Measurements from ENCODE around the gene PTK7.

Gene PTK7

GRCh38 chr6:43181942-43182860, 106.1 kb downstream of the PTK7 start, which contains the start of gene CUL9:
TSS of gene CUL9 (plus strand) at chr6:43182196. CDS start at chr6:43184311, 2,115 bp downstream.
- DNase-seq = no peak

DNA sequence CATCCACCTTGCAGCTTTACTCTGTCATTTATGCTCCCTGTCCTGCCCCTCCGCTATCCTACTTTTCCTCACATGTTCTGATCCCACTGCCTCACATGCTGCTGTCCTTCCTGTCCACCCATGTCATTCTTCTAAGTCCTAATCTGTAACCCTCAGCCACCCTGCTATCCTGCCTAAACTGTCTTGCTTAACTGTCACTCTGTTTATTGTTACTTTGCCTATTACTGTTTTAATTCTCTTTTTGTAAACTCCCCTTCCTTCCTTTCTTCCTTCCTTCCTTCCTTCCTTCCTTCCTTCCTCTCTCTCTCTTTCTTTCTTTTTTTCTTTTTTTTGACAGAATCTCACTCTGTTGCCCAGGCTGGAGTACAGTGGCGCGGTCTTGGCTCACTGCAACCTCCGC, 107.3 kb downstream of the PTK7 start:
- DNase-seq = no peak

GRCh38 chr6:43184268-43184985, 108.3 kb downstream of the PTK7 start:
- DNase-seq = no peak

- no peak for DNase-seq
These were observed 109.4 kb downstream of the PTK7 start for GRCh38 chr6:43185391-43185985.

DNA sequence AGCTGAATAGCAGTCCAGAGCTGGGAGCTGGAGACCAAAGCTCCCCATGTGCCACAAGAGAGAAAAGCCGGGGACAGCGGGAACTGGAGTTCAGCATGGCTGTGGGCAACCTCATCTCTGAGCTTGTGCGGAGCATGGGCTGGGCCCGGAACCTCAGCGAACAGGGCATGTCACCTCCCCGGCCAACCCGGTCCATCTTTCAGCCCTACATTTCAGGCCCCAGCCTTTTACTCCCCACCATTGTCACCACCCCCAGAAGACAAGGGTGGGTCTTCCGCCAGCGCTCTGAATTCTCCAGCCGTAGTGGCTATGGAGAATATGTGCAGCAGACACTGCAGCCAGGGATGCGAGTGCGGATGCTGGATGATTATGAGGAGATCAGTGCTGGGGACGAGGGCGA, 109.9 kb downstream of the PTK7 start:
- DNase-seq = no peak

GRCh38 chr6:43186706-43187105, 110.6 kb downstream of the PTK7 start:
- no peak for DNase-seq

- no peak for DNase-seq
These were observed 111.7 kb downstream of the PTK7 start for GRCh38 chr6:43187821-43188220.

DNA sequence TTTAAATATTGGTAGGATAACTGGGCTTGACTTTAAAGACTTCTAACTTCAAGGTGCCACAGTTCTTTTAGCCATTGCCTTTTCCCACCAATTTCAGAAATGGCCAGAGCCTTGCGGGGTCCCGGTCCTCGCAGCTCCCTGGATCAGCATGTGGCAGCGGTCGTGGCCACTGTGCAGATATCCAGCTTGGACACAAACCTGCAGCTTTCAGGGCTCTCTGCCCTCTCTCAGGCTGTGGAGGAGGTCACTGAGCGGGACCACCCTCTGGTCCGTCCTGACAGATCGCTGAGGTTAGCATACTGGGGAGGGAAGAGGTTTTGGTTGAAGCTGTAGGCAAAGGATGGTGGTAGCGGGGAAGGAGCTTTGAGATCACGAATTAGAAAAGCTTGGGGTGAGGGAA, 112.3 kb downstream of the PTK7 start:
- DNase-seq = no peak

DNA sequence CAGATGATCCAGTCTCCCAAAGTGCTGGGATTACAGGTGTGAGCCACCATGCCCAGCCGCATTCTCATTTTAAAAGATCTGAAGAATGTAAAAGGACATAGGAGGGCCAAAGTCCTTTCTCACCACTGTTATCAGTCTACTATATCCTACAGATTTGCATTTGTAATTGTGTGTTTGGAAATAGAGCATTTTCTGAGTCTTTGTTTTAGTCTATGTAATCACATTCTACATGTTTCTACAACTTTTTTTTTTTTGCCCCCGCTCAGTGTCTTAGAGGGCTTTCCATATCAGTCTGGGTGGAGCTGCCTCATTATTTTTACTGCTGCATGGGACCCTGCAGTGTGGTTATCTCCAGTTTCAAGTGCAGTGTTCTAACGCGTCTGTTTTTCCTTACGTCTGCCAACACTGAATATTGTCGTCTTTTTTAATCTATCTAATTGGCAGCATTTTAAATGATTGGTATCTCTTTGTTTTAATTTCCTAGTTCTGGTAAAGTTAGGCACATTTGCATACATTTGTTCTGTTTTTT, 113.7 kb downstream of the PTK7 start:
- no peak for DNase-seq

GRCh38 chr6:43192911-43193310, 116.8 kb downstream of the PTK7 start:
- DNase-seq = no peak

- DNase-seq = no peak
These were observed 117.8 kb downstream of the PTK7 start for GRCh38 chr6:43193929-43194328.

- DNase-seq = no peak
These were observed 120.2 kb downstream of the PTK7 start for GRCh38 chr6:43196337-43196736.

DNA sequence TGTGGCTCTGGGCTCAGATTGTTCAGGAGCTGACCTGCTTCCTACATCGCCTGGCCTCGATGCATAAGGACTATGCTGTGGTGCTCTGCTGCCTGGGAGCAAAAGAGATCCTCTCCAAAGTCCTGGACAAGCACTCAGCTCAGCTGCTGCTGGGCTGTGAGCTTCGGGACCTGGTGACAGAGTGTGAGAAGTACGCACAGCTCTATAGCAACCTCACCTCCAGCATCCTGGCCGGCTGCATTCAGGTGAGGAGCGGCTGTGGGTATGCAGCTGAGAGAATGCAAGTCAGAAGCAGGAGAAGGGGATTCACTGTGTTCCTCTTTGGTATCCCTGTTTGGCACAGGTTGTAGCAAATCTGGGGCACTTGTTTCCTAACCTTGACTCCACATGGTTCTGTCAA, 123.8 kb downstream of the PTK7 start:
- no peak for DNase-seq

DNA sequence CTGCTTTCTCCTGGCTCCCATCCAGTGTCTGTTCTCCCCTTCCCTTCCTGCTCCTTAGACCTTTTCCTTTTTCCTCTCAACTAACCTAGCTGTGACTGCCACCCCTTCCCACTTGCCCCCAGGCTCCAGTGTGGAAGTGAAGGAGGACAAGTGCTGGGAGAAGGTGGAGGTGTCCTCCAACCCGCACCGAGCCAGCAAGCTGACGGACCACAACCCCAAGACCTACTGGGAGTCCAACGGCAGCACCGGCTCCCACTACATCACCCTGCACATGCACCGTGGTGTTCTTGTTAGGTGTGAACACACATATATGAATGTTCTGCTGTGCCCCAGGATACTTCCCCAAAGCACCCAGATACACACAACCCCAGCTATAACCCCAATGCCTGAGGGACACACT, 124.4 kb downstream of the PTK7 start:
- no peak for DNase-seq

DNA sequence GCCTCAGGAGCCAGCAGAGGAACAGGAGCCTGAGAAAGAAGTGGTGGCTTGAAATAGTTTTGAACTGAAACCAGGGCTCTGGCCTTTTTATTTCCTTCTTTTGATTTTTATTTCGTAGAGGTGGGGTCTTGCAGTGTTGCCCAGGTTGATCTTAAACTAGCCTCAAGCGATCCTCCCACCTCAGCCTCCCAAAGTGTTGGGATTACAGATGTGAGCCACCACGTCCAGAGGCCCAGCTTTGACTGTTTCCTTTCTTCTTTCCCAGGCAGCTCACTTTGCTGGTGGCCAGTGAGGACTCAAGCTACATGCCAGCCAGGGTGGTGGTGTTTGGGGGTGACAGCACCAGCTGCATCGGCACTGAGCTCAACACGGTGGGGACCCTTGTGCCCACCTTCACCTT, 126.3 kb downstream of the PTK7 start:
- DNase-seq = no peak

DNA sequence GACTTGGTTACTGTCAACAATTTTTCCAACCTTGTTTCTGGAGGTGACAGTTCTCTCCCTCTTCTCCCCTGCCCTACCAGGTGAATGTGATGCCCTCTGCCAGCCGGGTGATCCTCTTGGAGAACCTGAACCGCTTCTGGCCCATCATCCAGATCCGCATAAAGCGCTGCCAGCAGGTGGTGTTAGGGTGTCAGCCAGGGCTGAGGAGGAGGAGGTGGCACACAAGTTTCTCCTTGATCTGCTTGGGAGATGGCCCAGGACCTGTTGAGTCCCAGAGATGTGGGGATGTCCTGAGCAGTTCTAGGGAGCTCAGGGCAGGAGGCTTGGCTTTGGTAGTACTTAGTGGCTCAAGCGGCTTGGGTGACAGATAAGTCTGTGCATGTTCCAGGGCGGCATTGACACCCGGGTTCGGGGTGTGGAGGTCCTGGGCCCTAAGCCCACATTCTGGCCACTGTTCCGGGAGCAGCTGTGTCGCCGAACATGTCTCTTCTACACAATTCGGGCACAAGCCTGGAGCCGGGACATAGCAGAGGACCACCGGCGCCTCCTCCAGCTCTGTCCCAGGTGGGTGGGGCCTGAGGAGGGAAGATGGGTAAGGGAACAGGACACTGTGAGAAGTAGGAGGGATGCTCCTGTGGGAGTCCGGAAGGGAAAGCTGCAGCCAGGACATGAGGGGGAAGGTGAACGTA, 127.1 kb downstream of the PTK7 start:
- DNase-seq = no peak

DNA sequence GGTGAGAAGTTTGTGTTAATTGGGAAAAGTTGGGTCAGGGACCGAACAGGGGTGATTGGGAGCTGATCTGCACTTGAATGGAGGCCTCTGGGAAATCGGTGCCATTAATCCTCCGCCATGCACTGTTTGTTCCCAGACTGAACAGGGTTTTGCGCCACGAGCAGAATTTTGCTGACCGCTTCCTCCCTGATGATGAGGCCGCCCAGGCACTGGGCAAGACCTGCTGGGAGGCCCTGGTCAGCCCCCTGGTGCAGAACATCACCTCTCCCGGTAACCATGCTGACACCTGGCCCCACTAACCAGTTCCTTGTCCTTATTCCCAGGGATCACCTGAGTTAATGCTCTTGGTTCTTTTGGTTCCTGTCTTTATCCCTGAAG, 127.6 kb downstream of the PTK7 start:
- DNase-seq = no peak

- DNase-seq = no peak
These were observed 128.4 kb downstream of the PTK7 start for GRCh38 chr6:43204271-43205105.

DNA sequence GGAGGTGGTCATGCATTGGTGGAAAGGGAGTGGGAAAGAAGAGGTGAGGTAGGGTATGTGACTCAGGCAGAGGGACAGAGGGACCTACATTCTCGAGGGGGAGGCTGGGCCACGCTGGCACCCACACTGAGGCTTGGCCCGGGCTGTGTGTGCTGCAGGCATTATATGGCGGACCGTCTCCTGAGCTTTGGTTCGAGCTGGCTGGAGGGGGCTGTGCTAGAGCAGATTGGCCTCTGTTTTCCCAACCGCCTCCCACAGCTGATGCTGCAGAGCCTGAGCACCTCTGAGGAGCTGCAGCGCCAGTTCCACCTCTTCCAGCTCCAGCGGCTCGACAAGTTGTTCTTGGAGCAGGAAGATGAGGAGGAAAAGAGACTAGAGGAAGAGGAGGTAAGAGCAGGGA, 129.7 kb downstream of the PTK7 start:
- DNase-seq = no peak

DNA sequence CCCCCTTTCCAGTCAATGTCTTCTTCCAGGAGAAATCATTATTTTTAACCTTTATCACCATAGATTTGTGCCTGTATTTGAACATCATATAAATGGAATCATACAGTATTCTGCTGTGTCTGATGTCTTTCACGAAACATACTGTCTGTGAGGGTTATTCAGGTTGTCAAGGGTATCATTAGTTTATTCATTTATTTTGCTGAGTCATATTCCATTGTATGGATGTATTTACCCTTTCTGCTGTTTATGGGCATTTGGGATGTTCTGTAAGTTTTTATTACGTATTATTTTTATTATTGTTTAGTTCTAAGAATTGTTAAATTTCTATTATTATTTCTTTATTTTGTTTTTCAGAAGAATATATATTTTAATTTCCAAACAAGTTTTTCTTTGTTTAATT, 131.2 kb downstream of the PTK7 start:
- DNase-seq = no peak
